ENCODE measurements around the gene HNRNPL. TPM values are rescaled to one million over a fixed set of nuclear protein-coding genes. Genes with fewer than 3 reads are reported as not detected.

The HNRNPL gene
- total RNA-seq, 1 donor from 2014 or later, result 443 TPM

- DNase-seq (ENCODE audit: low spot score in 2 of 2, unreplicated experiment in 2 of 2), result no peak
- Mint-ChIP-seq H3K4me3 (no peak overlapping the region), H3K9me3 (no peaks in the 10 kb centered on the region), H3K27me3 (ENCODE audit: low read depth) (no peaks in the 10 kb centered on the region), H3K27ac (peak overlapping the region; percentile 64), H3K36me3 (peaks cover 50% of the 10 kb centered on the region), H3K4me1 (peaks cover 30% of the 10 kb centered on the region)
- no peak for TF ChIP-seq CTCF (IDR thresholded peaks at IDR 0.05; ENCODE audit: unreplicated experiment)
Observed at GRCh38 chr19:38839816-38840582, 9.8 kb downstream of the HNRNPL start.

DNA sequence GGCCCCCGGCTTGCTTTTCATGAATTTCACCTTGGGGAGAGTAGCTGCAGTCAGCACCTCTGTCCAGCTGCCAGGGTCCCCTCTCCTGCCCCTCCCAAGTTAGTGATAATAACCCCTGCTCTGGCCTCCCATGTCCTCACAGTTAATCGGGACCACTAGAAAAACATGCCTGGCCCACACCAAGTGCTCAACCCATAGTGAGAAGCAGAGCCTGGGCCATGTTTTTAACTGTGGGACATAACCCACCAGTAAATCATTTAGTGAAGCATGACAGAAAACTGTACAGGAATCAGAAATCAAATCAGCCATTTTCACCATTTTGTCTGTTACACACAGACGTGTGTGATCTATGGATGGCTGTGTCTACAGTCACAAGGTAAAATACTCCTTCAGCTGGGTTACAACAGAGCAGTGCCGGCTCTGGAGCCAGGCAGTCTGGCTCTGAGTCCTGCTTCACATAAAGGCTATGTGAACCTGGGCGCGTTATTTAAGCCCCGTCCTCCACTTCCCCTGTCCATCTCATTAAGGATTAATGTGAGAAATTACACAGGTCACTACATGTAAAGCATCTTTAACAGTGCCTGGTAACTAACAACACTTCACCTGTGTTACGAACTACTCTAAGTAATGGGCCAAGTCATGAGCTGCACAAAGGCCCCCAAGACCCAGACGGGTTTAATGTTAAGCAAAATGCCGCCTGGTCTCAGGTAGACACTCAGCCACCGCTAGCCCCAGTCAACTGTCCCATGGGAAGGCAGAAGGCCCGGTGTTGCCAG is 10.6 kb downstream of the HNRNPL start:
- peaks cover 46% of the 10 kb centered on the region for H3K36me3 Mint-ChIP-seq
- TF ChIP-seq CTCF (IDR thresholded peaks at IDR 0.05; ENCODE audit: unreplicated experiment), result no peak
- peaks cover 30% of the 10 kb centered on the region for H3K4me1 Mint-ChIP-seq
- no peak overlapping the region for H3K4me3 Mint-ChIP-seq
- no peak for DNase-seq (ENCODE audit: low spot score in 2 of 2, unreplicated experiment in 2 of 2)
- no peaks in the 10 kb centered on the region for H3K9me3 Mint-ChIP-seq
- no peaks in the 10 kb centered on the region for H3K27me3 Mint-ChIP-seq (ENCODE audit: low read depth)
- H3K27ac Mint-ChIP-seq, result peak overlapping the region; percentile 90

GRCh38 chr19:38838208-38838985 is 11.4 kb downstream of the HNRNPL start:
- no peaks in the 10 kb centered on the region for H3K27me3 Mint-ChIP-seq (ENCODE audit: low read depth)

GRCh38 chr19:38837656-38838121 is 12.1 kb downstream of the HNRNPL start:
- H3K27ac Mint-ChIP-seq, result peak overlapping the region; percentile 90
- H3K4me3 Mint-ChIP-seq, result no peak overlapping the region
- H3K9me3 Mint-ChIP-seq, result no peaks in the 10 kb centered on the region
- no peaks in the 10 kb centered on the region for H3K27me3 Mint-ChIP-seq (ENCODE audit: low read depth)
- H3K36me3 Mint-ChIP-seq, result peaks cover 35% of the 10 kb centered on the region
- no peak for TF ChIP-seq CTCF (IDR thresholded peaks at IDR 0.05; ENCODE audit: unreplicated experiment)
- no peak for DNase-seq (ENCODE audit: low spot score in 2 of 2, unreplicated experiment in 2 of 2)
- peaks cover 30% of the 10 kb centered on the region for H3K4me1 Mint-ChIP-seq

More at GRCh38 chr19:38838208-38838985, 11.4 kb downstream of the HNRNPL start:
- H3K9me3 Mint-ChIP-seq, result no peaks in the 10 kb centered on the region
- peak overlapping the region; percentile 90 for H3K27ac Mint-ChIP-seq
- H3K4me3 Mint-ChIP-seq, result no peak overlapping the region
- DNase-seq (ENCODE audit: low spot score in 2 of 2, unreplicated experiment in 2 of 2), result no peak
- peaks cover 41% of the 10 kb centered on the region for H3K36me3 Mint-ChIP-seq
- no peak for TF ChIP-seq CTCF (IDR thresholded peaks at IDR 0.05; ENCODE audit: unreplicated experiment)
- H3K4me1 Mint-ChIP-seq, result peaks cover 30% of the 10 kb centered on the region

- Mint-ChIP-seq H3K4me3 (no peak overlapping the region), H3K27ac (peak overlapping the region; percentile 90), H3K36me3 (peaks cover 30% of the 10 kb centered on the region), H3K27me3 (ENCODE audit: low read depth) (no peaks in the 10 kb centered on the region), H3K9me3 (no peaks in the 10 kb centered on the region), H3K4me1 (peaks cover 33% of the 10 kb centered on the region)
- DNase-seq (ENCODE audit: low spot score in 2 of 2, unreplicated experiment in 2 of 2), result no peak
- no peak for TF ChIP-seq CTCF (IDR thresholded peaks at IDR 0.05; ENCODE audit: unreplicated experiment)
Observed at GRCh38 chr19:38836983-38837626, 12.7 kb downstream of the HNRNPL start.

Measured in mesothelial cell of epicardium (in vitro differentiated cells).